HTERT RPE-1 (cell line): ENCODE measurements around the gene MT1A.

Source experiments
- in situ Hi-C: fragments of 300-500 bp; cut with MboI; formaldehyde crosslinking; loops from 4 replicates; pipeline ENCODE4 v1.14.3; 2020; ENCODE audit warnings: low sequenced_read_pairs

MT1A gene

GRCh38 chr16:56637814-56638750 is at the start of gene MT1A:
Gene MT1A, plus strand, starts transcription at chr16:56638666. Its CDS starts 73 bp downstream, at chr16:56638739.
- in situ Hi-C loops: no loop called here

- in situ Hi-C loops: no loop called here
These were observed 49.7 kb upstream of the MT1A start for GRCh38 chr16:56588781-56589140.

- in situ Hi-C loops: no loop called here
These were observed 49.1 kb upstream of the MT1A start, which contains the start of gene MT3 for GRCh38 chr16:56589141-56590039. Gene MT3, plus strand, starts transcription at chr16:56589528. Its CDS starts 63 bp downstream, at chr16:56589591.

- in situ Hi-C loops: no loop called here
These were observed 46.9 kb upstream of the MT1A start for GRCh38 chr16:56591377-56592060.

- in situ Hi-C loops: no loop called here
These were observed 44.7 kb upstream of the MT1A start for GRCh38 chr16:56593573-56594291.

- in situ Hi-C loops: no loop called here
These were observed 44.2 kb upstream of the MT1A start for GRCh38 chr16:56594292-56594619.

- in situ Hi-C loops: no loop called here
These were observed 38.0 kb upstream of the MT1A start for GRCh38 chr16:56600398-56600999.

GRCh38 chr16:56601325-56601724 is 37.1 kb upstream of the MT1A start:
- in situ Hi-C loops: no loop called here

- in situ Hi-C loops: no loop called here
These were observed 34.9 kb upstream of the MT1A start for GRCh38 chr16:56603589-56603988.

- in situ Hi-C loops: no loop called here
These were observed 33.5 kb upstream of the MT1A start for GRCh38 chr16:56604966-56605365.

- in situ Hi-C loops: no loop called here
These were observed 33.0 kb upstream of the MT1A start for GRCh38 chr16:56605475-56605874.

GRCh38 chr16:56606071-56606475 is 32.4 kb upstream of the MT1A start:
- in situ Hi-C loops: no loop called here

- in situ Hi-C loops: no loop called here
These were observed 31.9 kb upstream of the MT1A start for GRCh38 chr16:56606476-56607108.

- in situ Hi-C loops: no loop called here
These were observed 31.3 kb upstream of the MT1A start for GRCh38 chr16:56607109-56607618.

- in situ Hi-C loops: no loop called here
These were observed 30.8 kb upstream of the MT1A start for GRCh38 chr16:56607675-56608042.

GRCh38 chr16:56608043-56608875 is 30.2 kb upstream of the MT1A start, which contains the start of gene MT2A:
Gene MT2A, plus strand, starts transcription at chr16:56608584. Its CDS starts 72 bp downstream, at chr16:56608656.
- in situ Hi-C loops: no loop called here

GRCh38 chr16:56608876-56609462 is 29.5 kb upstream of the MT1A start:
- in situ Hi-C loops: no loop called here

- in situ Hi-C loops: no loop called here
These were observed 29.0 kb upstream of the MT1A start for GRCh38 chr16:56609463-56609921.
